ENCODE results near the gene FMO1.
A peak's percentile ranks its signal among the peaks of the same experiment; 100 is the strongest.

Gene FMO1

GRCh38 chr1:171212607-171213351, 35.5 kb upstream of the FMO1 start:
- DNase-seq (ENCODE audit: insufficient read length, low spot score) = no peak
- FAIRE-seq = peak; percentile 53
- TF ChIP-seq, protein P1, sequence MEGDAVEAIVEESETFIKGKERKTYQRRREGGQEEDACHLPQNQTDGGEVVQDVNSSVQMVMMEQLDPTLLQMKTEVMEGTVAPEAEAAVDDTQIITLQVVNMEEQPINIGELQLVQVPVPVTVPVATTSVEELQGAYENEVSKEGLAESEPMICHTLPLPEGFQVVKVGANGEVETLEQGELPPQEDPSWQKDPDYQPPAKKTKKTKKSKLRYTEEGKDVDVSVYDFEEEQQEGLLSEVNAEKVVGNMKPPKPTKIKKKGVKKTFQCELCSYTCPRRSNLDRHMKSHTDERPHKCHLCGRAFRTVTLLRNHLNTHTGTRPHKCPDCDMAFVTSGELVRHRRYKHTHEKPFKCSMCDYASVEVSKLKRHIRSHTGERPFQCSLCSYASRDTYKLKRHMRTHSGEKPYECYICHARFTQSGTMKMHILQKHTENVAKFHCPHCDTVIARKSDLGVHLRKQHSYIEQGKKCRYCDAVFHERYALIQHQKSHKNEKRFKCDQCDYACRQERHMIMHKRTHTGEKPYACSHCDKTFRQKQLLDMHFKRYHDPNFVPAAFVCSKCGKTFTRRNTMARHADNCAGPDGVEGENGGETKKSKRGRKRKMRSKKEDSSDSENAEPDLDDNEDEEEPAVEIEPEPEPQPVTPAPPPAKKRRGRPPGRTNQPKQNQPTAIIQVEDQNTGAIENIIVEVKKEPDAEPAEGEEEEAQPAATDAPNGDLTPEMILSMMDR (IDR thresholded peaks at IDR 0.05; ENCODE audit: insufficient read depth, missing control alignments) = no peak

DNA sequence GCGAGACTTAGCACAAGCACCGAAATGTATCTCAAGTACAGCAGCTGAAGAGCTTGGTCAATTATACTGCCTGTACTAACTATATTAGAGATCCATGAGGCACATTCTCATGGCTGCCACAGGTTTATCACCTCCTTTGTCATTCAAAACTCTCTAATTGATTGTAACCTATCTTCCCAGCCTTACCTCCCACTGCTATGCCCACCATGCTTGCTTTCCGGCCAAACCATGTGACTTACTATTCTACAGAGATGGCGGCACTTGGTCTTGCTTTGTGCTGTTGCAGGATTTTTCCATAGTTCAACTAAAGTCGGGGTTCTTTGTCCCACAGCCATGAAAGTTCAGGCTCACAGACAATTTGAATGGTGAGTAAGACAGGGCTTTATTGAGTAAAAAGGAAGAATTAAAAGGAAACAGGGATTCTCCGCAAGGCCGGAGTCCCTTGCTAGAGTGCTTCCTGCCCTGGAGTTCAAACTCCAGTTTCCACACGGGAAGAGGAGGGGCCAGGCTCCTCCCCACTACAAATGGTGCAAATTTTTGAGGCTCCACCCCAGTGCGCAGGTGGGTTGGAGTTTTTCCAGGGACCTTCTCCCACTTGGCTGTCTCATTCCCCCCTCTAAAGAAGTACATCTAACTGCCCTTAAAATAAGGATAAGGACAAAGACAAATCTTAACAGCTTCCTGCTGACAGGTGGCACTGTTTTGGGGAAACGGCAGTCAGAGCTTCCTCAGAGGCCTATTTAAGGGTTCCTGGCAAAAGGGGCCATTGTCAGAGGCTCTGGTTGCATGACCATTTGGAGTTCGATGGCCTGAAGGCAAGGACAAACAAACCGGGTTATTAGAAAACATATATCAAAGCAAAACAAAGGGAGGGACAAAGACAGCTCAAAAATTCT, 34.5 kb upstream of the FMO1 start:
- FAIRE-seq = no peak
- no peak for DNase-seq (ENCODE audit: insufficient read length, low spot score)
- TF ChIP-seq, protein P1 (IDR thresholded peaks at IDR 0.05; ENCODE audit: insufficient read depth, missing control alignments) = no peak

- no peak for DNase-seq (ENCODE audit: insufficient read length, low spot score)
- TF ChIP-seq, protein P1 (IDR thresholded peaks at IDR 0.05; ENCODE audit: insufficient read depth, missing control alignments) = no peak
- no peak for FAIRE-seq
These were observed 30.4 kb upstream of the FMO1 start for GRCh38 chr1:171217658-171218443.

- FAIRE-seq (no peak), DNase-seq (ENCODE audit: insufficient read length, low spot score) (no peak)
- TF ChIP-seq, protein P1 (IDR thresholded peaks at IDR 0.05; ENCODE audit: insufficient read depth, missing control alignments) = no peak
These were observed 29.6 kb upstream of the FMO1 start for GRCh38 chr1:171218661-171219060.

GRCh38 chr1:171219346-171220080, 28.8 kb upstream of the FMO1 start:
- TF ChIP-seq, protein P1 (IDR thresholded peaks at IDR 0.05; ENCODE audit: insufficient read depth, missing control alignments) = no peak
- FAIRE-seq (no peak), DNase-seq (ENCODE audit: insufficient read length, low spot score) (no peak)

- DNase-seq (ENCODE audit: insufficient read length, low spot score) (no peak), FAIRE-seq (no peak)
- TF ChIP-seq, protein P1 (IDR thresholded peaks at IDR 0.05; ENCODE audit: insufficient read depth, missing control alignments) = no peak
These were observed 28.2 kb upstream of the FMO1 start for GRCh38 chr1:171220081-171220420.
